GM12878 (cell line): ENCODE measurements around the gene PLA2G12B.
"Not testable (repeated sequence)": the region's sequence is repeated elsewhere in the genome, so short reads cannot be mapped to it uniquely, and the experiment has no call there.

ENCODE experiments used
- HCFC1 ChIP-seq: fragments of 150-350 bp; IDR thresholded peaks from 2 replicates; pipeline ENCODE4 v1.6.1; 2014; ENCODE audit warnings: low read length
- POLR2A ChIP-seq: IDR thresholded peaks from 2 replicates; pipeline ENCODE4 v1.6.1; 2011; ENCODE audit warnings: low read depth, mild to moderate bottlenecking, low read length
- RFX5 ChIP-seq: IDR thresholded peaks from 2 replicates; pipeline ENCODE4 v1.6.1; 2011; ENCODE audit warnings: low read depth, low read length, improper control_type of control experiment

DNA sequence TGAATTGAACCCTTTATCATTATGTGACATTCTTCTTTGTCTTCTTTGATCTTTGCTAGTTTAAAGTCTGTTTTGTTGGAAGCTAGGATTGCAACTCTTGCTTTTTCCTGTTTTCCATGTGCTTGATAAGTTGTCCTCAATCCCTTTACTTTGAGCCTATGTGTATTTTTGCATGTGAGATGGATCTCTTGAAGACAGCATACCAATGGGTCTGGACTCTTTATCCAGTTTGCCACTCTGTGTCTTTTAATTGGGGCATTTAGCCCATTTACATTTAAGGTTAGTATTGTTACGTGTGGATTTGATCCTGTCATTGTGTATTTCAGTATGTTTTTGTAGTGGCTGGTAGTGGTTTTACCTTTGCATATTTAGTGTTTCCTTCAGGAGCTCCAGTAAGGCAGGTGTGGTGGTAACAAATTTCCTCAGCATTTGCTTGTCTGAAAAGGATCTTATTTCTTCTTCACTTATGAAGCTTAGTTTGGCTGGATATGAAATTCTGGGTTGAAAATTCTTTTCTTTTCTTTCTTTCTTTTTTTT is 33.4 kb downstream of the PLA2G12B start:
- not testable (repeated sequence) for TF ChIP-seq POLR2A, RFX5, HCFC1
